ENCODE data around the gene SLK. TPM values are rescaled to one million over a fixed set of nuclear protein-coding genes. Genes with fewer than 3 reads are reported as not detected.

The SLK gene
- total RNA-seq, 6 donors from 2014 or later = 38.7 to 103 (median 58.1) TPM

- TF ChIP-seq POLR2A (IDR thresholded peaks at IDR 0.05) (no peak), POLR2AphosphoS5 (IDR thresholded peaks at IDR 0.05) (no peak), EP300 (IDR thresholded peaks at IDR 0.05) (no peak), CTCF (IDR thresholded peaks at IDR 0.05) (no peak)
- H3K27ac ChIP-seq = no peak overlapping the region
- no peaks in the 10 kb centered on the region for H3K27me3 ChIP-seq
- ATAC-seq (ENCODE audit: low FRiP score in 2 of 2) = no peak
- H3K36me3 ChIP-seq = no peaks in the 10 kb centered on the region
- 93% methylated on average over 3 to 6 of the region's 6 CpGs for WGBS, 2 donors
- H3K9me3 ChIP-seq = no peaks in the 10 kb centered on the region
- no peak overlapping the region for H3K4me3 ChIP-seq
- no peak for DNase-seq
- H3K4me1 ChIP-seq = no peaks in the 10 kb centered on the region
Measured at GRCh38 chr10:104061196-104061595, 94.3 kb downstream of the SLK start.

- Histone ChIP-seq H3K4me3 (no peak overlapping the region), H3K36me3 (no peaks in the 10 kb centered on the region), H3K27me3 (no peaks in the 10 kb centered on the region), H3K4me1 (no peaks in the 10 kb centered on the region), H3K9me3 (no peaks in the 10 kb centered on the region), H3K27ac (no peak overlapping the region)
- TF ChIP-seq CTCF (IDR thresholded peaks at IDR 0.05) = no peak
- DNase-seq (no peak), ATAC-seq (ENCODE audit: low FRiP score in 2 of 2) (no peak)
- 87 to 100% methylated on average over 1 of the region's 1 CpG for WGBS, 2 donors
Measured at GRCh38 chr10:104065748-104066147, 98.8 kb downstream of the SLK start.

- Histone ChIP-seq H3K4me3 (no peak overlapping the region), H3K27me3 (no peaks in the 10 kb centered on the region), H3K4me1 (no peaks in the 10 kb centered on the region), H3K36me3 (no peaks in the 10 kb centered on the region), H3K9me3 (no peaks in the 10 kb centered on the region), H3K27ac (no peak overlapping the region)
- ATAC-seq (ENCODE audit: low FRiP score in 2 of 2) = no peak
- 84 to 87% methylated on average over 7 of the region's 7 CpGs for WGBS, 2 donors
- TF ChIP-seq POLR2A (IDR thresholded peaks at IDR 0.05) = no peak
- no peak for TF ChIP-seq CTCF (IDR thresholded peaks at IDR 0.05)
- no peak for TF ChIP-seq EP300 (IDR thresholded peaks at IDR 0.05)
- no peak for TF ChIP-seq POLR2AphosphoS5 (IDR thresholded peaks at IDR 0.05)
- DNase-seq = no peak
Measured at GRCh38 chr10:104066945-104067344, 100.0 kb downstream of the SLK start.

GRCh38 chr10:104067525-104067924 is 100.6 kb downstream of the SLK start:
- Histone ChIP-seq H3K27ac (no peak overlapping the region), H3K27me3 (no peaks in the 10 kb centered on the region), H3K9me3 (no peaks in the 10 kb centered on the region), H3K4me3 (no peak overlapping the region), H3K4me1 (no peaks in the 10 kb centered on the region), H3K36me3 (no peaks in the 10 kb centered on the region)
- TF ChIP-seq POLR2A (IDR thresholded peaks at IDR 0.05) (no peak), EP300 (IDR thresholded peaks at IDR 0.05) (no peak), CTCF (IDR thresholded peaks at IDR 0.05) (no peak), POLR2AphosphoS5 (IDR thresholded peaks at IDR 0.05) (no peak)
- WGBS, 2 donors = 86 to 89% methylated on average over 12 of the region's 12 CpGs
- DNase-seq (no peak), ATAC-seq (ENCODE audit: low FRiP score in 2 of 2) (no peak)

GRCh38 chr10:104069613-104070012 is 102.7 kb downstream of the SLK start:
- ATAC-seq (ENCODE audit: low FRiP score in 2 of 2) (no peak), DNase-seq (no peak)
- Histone ChIP-seq H3K36me3 (no peaks in the 10 kb centered on the region), H3K9me3 (no peaks in the 10 kb centered on the region), H3K27me3 (no peaks in the 10 kb centered on the region), H3K27ac (no peak overlapping the region), H3K4me3 (no peak overlapping the region), H3K4me1 (no peaks in the 10 kb centered on the region)
- WGBS, 2 donors = 61 to 76% methylated on average over 6 of the region's 6 CpGs
- TF ChIP-seq POLR2A (IDR thresholded peaks at IDR 0.05) (no peak), EP300 (IDR thresholded peaks at IDR 0.05) (no peak), CTCF (IDR thresholded peaks at IDR 0.05) (no peak), POLR2AphosphoS5 (IDR thresholded peaks at IDR 0.05) (no peak)

All from upper lobe of left lung (tissue), 6 donors.